GM10266 (cell line): ENCODE measurements around the gene RBM47.
"Not testable (repeated sequence)": the region's sequence is repeated elsewhere in the genome, so short reads cannot be mapped to it uniquely, and the experiment has no call there.

Experiments used
- DNase-seq: peaks from one replicate; pipeline ENCODE4 v3.0.0; 2012; ENCODE audit errors: extremely low spot score
- TF ChIP-seq, protein P1 (sequence below): IDR thresholded peaks from 2 replicates; pipeline ENCODE4 v1.5.1; 2012; ENCODE audit warnings: mild to moderate bottlenecking, low read depth; ENCODE audit not compliant: control insufficient read depth, insufficient read depth; ENCODE audit errors: missing control alignments

Gene RBM47

DNA sequence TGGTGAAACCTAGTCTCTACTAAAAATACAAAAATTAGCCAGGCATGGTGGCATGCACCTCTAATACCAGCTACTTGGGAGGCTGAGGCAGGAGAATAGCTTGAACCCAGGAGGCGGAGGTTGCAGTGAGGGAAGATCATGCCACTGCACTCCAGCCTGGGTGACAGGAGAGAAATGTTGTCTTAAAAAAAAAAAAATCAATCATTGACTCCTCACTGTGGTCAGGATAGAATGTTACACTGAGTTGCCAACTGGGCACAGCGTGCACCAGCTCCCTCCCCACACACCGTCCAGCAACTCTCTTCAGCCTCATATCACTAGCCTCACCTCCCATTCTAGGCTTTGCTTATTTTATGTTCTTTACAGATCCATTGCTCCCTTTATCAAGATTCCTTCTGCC, 215.0 kb downstream of the RBM47 start:
- TF ChIP-seq, protein P1, sequence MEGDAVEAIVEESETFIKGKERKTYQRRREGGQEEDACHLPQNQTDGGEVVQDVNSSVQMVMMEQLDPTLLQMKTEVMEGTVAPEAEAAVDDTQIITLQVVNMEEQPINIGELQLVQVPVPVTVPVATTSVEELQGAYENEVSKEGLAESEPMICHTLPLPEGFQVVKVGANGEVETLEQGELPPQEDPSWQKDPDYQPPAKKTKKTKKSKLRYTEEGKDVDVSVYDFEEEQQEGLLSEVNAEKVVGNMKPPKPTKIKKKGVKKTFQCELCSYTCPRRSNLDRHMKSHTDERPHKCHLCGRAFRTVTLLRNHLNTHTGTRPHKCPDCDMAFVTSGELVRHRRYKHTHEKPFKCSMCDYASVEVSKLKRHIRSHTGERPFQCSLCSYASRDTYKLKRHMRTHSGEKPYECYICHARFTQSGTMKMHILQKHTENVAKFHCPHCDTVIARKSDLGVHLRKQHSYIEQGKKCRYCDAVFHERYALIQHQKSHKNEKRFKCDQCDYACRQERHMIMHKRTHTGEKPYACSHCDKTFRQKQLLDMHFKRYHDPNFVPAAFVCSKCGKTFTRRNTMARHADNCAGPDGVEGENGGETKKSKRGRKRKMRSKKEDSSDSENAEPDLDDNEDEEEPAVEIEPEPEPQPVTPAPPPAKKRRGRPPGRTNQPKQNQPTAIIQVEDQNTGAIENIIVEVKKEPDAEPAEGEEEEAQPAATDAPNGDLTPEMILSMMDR, result no peak
- DNase-seq, result no peak

DNA sequence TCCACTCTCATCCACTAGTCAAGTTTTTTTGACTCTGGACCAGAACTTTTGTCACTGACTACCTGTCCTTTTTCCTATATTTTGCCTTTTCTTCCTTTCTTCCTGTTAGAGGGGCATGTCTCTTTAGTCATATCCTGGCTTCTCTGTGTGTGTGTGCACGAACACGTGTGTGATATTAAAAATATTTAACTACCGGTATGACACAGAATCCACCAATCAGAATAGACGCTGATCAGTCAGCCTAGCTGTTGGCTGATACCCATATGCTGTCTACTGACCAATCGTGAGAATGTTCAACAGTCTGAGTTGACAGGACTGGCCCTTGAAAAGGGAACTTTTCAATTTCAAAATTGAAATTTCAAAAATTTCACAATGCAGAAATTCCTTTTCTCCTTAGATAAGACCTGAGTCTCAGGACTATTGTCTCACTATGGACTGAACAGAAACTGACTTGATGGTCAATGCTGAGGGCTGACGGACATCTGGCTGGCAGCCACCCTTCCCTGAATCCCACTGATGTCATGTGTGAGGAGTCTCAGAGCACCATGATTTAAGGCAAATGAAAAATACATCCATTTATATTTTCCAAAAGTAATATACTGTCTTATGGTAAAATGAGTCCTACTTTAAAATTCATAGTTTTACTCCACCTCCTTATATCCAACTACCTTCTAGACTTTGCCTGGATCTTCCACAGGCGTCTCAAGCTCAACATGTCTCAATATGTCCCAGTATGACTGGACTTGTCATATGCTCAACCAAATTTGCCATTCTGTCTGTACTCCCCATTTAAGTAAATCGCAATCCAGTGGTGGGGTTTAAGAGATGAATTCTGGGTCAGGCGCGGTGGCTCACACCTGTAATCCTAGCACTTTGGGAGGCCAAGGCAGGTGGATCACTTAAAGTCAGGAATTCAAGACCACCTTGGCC, 216.5 kb downstream of the RBM47 start:
- TF ChIP-seq, protein P1, result no peak
- DNase-seq, result no peak

DNA sequence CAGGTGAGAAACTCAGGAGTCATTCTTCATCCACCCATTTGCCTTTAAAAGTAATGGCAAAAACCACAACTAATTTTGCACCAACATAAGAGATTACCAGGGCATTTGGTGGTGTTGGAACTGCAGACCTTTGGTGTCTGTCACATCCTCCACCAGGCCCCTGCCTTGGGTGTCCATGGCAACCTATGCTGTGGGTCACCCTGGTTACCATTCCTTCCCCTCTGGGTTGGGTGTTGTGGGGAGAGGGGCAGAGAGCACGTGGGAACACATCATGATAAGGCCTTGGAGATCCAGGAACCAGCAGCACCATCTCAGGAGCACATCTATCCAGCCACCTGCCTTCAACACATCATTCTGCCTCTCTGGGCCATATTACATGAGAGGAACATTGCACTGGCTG, 217.3 kb downstream of the RBM47 start:
- no peak for DNase-seq
- TF ChIP-seq, protein P1, result no peak

DNA sequence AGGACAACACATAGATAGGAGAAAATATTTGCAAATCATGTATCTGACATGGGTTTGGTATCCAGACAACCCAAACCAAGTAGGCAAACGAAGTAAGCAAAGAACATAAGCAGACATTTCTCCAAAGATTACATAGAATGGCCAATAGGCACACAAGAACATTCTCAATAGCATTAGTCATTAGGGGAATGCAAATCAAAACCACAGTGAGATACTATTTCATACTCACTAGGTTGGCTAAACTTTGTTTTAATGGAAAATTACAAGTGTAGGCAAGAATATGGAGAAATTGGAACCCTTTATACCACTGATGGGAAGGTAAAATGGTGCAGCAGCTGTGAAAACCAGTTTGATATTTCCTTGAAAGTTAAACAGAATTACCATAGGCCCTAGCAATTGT, 219.8 kb downstream of the RBM47 start:
- DNase-seq, result no peak
- TF ChIP-seq, protein P1, result no peak

DNA sequence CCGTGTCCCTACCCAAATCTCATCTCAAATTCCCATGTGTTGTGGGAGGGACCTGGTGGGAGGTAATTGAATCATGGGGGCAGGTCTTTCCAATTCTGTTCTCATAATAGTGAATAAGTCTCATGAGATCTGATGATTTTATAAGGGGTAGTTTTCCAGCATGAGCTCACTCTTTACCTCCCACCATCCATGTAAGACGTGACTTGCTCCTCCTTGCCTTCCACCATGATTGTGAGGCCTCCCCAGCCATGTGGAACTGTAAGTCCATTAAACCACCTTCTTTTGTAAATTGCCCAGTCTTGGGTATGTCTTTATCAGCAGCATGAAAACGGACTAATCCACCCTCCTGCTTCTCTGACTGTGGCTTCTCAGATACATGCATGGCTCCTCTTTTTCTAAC, 222.2 kb downstream of the RBM47 start:
- DNase-seq, result not testable (repeated sequence)

DNA sequence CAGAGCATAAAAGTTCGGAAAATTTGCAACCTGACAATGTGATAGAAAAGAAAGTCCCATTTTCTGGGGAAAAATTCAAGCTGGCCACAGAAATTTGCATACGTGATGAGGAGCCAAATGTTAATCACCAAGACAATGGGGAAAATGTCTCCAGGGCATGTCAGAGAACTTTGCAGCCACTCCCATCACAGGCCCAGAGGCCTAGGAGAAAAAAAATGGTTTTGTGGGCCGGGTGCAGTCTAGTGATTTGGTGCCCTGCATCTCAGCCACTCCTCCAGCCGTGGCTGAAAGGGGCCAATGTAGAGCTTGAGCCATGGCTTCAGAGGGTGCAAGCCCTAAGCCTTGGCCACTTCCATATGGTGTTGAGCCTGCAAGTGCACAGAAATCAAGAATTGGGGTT, 223.3 kb downstream of the RBM47 start:
- TF ChIP-seq, protein P1, result no peak
- no peak for DNase-seq

DNA sequence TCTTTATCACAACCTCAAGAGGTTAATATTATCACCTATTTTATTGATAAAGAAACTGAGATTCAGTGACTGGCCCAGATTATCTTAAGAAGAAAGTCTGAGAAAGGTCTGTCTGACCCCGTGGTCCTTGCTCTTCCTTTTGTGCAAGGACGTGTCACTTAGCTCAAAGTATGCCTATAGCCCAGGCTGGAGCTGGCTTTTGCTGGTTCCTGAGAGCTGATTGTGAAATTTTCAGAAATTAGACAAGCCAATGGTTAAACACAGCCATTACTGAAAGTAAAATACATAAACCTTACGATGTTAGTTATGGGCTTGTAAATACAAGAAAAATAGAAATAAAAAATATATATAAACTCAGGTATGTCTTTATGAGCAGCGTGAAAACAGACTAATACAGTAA, 224.5 kb downstream of the RBM47 start:
- TF ChIP-seq, protein P1, result no peak
- no peak for DNase-seq

DNA sequence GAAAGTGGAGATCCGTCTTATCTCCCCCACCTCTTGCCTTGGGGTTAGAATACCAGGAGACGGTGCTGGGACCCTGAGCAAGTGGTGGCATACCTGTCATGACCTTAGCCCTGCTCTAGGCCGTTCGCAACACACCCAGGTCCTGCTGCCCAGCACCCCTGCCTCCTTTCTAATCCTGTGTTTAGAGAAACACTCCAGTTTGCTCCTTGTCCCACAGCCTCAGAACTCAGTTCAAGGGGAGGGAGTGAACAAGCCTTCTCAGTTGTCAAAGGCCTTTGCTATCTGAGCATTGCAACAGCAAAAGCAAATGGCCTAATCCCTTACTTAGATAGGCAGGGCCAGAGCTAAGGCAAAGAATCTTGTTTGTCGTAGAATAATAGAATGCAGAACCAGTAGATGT, 226.6 kb downstream of the RBM47 start:
- TF ChIP-seq, protein P1, result no peak
- no peak for DNase-seq
